H1 (cell line): ENCODE results near the gene EFHC1. TPM values are rescaled to one million over a fixed set of nuclear protein-coding genes. Genes with fewer than 3 reads are reported as not detected.

Source experiments
- CTCF ChIA-PET: fragments of 300-600 bp; sonication (Branson Sonifier 250); formaldehyde crosslinking; loops from one replicate; lab custom pipeline; 2021; ENCODE audit not compliant: partially characterized antibody; lab: Charles Lee
- POLR2A ChIA-PET: fragments of 300-600 bp; sonication (Branson Sonifier 250); formaldehyde crosslinking; loops from one replicate; lab custom pipeline; 2021; ENCODE audit warnings: inconsistent platforms; ENCODE audit not compliant: partially characterized antibody; lab: Charles Lee
- DNase-seq, 2 experiments: peaks; one replicate each; pipeline versions ENCODE4 v3.0.0 to v3.0.0-alpha.2; 2010 to 2022; ENCODE audit warnings: low spot score in 2 of 2, low read depth in 1 of 2, mixed read lengths in 1 of 2
- FAIRE-seq: peaks from 2 replicates; lab custom pipeline; 2011; peaks lifted over from hg19 to GRCh38; lab: Jason Lieb, UNC
- H2AFZ ChIP-seq: 2 replicates; pipeline ENCODE4 v1.8.1; 2012; ENCODE audit warnings: low read length, inconsistent platforms
- H2AK5ac ChIP-seq: 2 replicates; pipeline ENCODE4 v1.6.1; 2013; ENCODE audit warnings: low read depth, low read length
- H2BK120ac ChIP-seq: replicated peaks from 2 replicates; pipeline ENCODE3; 2013; ENCODE audit warnings: low read depth, low read length, inconsistent platforms
- H2BK12ac ChIP-seq: 2 replicates; pipeline ENCODE4 v1.6.1; 2013; ENCODE audit warnings: low read depth, low read length
- H2BK15ac ChIP-seq: 2 replicates; pipeline ENCODE4 v1.6.1; 2013; ENCODE audit warnings: low read length
- H2BK20ac ChIP-seq: 2 replicates; pipeline ENCODE4 v1.6.1; 2013; ENCODE audit warnings: low read length
- H2BK5ac ChIP-seq: 2 replicates; pipeline ENCODE4 v1.6.1; 2013; ENCODE audit warnings: low read depth, low read length
- H3K14ac ChIP-seq: 2 replicates; pipeline ENCODE4 v1.6.1; 2013; ENCODE audit warnings: inconsistent platforms; ENCODE audit not compliant: insufficient read length
- H3K18ac ChIP-seq: 2 replicates; pipeline ENCODE4 v1.6.1; 2013; ENCODE audit warnings: low read length; ENCODE audit errors: extremely low read depth
- H3K23ac ChIP-seq: 2 replicates; pipeline ENCODE4 v1.6.1; 2013; ENCODE audit warnings: inconsistent platforms; ENCODE audit not compliant: insufficient read length
- H3K23me2 ChIP-seq: 2 replicates; pipeline ENCODE4 v1.6.1; 2013; ENCODE audit warnings: low read depth, low read length
- H3K27ac ChIP-seq: 2 replicates; pipeline ENCODE4 v1.6.1; 2011; ENCODE audit warnings: low read depth, low read length, inconsistent platforms
- H3K27me3 ChIP-seq, 4 experiments: replicated peaks in 1 of 4; 1 replicate in 1 of 4; 2 replicates in 3 of 4; pipeline versions ENCODE4 v1.6.1 to v1.8.1; 2011 to 2013; ENCODE audit warnings: low read length in 3 of 4, mild to moderate bottlenecking in 3 of 4, inconsistent platforms in 2 of 4, mixed read lengths in 2 of 4, moderate library complexity in 1 of 4; ENCODE audit not compliant: control insufficient read depth in 3 of 4, insufficient read depth in 3 of 4; ENCODE audit errors: extremely low read depth in 1 of 4
- H3K36me3 ChIP-seq, 4 experiments: 2 replicates each; pipeline versions ENCODE4 v1.6.1 to v1.8.1; 2011 to 2013; ENCODE audit warnings: mild to moderate bottlenecking in 4 of 4, low read length in 3 of 4, moderate library complexity in 2 of 4, control low read depth in 1 of 4, inconsistent platforms in 1 of 4; ENCODE audit not compliant: insufficient read depth in 4 of 4, control insufficient read depth in 2 of 4
- H3K4ac ChIP-seq: replicated peaks from 2 replicates; pipeline ENCODE3; 2013; ENCODE audit warnings: low read length, low read depth, mixed read lengths, inconsistent platforms; ENCODE audit not compliant: insufficient read length
- H3K4me1 ChIP-seq, 4 experiments: replicated peaks in 1 of 4; 1 replicate in 1 of 4; 2 replicates in 3 of 4; pipeline versions ENCODE4 v1.6.1 to v1.8.1; 2011 to 2013; ENCODE audit warnings: low read length in 3 of 4, inconsistent platforms in 2 of 4, mixed read lengths in 1 of 4; ENCODE audit not compliant: insufficient read depth in 4 of 4, control insufficient read depth in 3 of 4
- H3K4me2 ChIP-seq, 2 experiments: 2 replicates each; pipeline versions ENCODE4 v1.6.1 to v1.8.1; 2011 to 2013; ENCODE audit warnings: low read depth in 2 of 2, low read length in 2 of 2, control low read depth in 1 of 2, inconsistent platforms in 1 of 2, mild to moderate bottlenecking in 1 of 2; ENCODE audit not compliant: insufficient read depth in 1 of 2
- H3K4me3 ChIP-seq, 4 experiments: fragments of 200-600, 300-600 bp in 1 of 4; sonication (generic), shearing (Covaris generic), sonication (Bioruptor Twin) in 1 of 4; 2 replicates each; pipeline versions ENCODE4 v1.5.1 to v1.8.1; 2011 to 2016; ENCODE audit warnings: low read length in 4 of 4, low read depth in 3 of 4, control low read depth in 2 of 4, inconsistent platforms in 2 of 4, mild to moderate bottlenecking in 2 of 4, mixed read lengths in 1 of 4, moderate library complexity in 1 of 4; ENCODE audit not compliant: insufficient read depth in 2 of 4; ENCODE audit errors: extremely low read depth in 1 of 4
- H3K56ac ChIP-seq: replicated peaks from 2 replicates; pipeline ENCODE3; 2013; ENCODE audit warnings: low read depth, mild to moderate bottlenecking, mixed read lengths, low read length, inconsistent platforms; ENCODE audit not compliant: insufficient read length
- H3K79me1 ChIP-seq: 2 replicates; pipeline ENCODE4 v1.6.1; 2013; ENCODE audit warnings: low read depth, low read length, control low read depth
- H3K79me2 ChIP-seq, 2 experiments: 2 replicates each; pipeline versions ENCODE4 v1.6.1 to v1.8.1; 2012 to 2013; ENCODE audit warnings: low read length in 2 of 2, mild to moderate bottlenecking in 2 of 2, inconsistent platforms in 1 of 2; ENCODE audit not compliant: insufficient read depth in 2 of 2, control insufficient read depth in 1 of 2
- H3K9ac ChIP-seq, 4 experiments: replicated peaks in 1 of 4; 1 replicate in 1 of 4; 2 replicates in 3 of 4; pipeline versions ENCODE4 v1.6.1 to v1.8.1; 2011 to 2013; ENCODE audit warnings: low read depth in 3 of 4, low read length in 3 of 4, control low read depth in 2 of 4, mild to moderate bottlenecking in 2 of 4, moderate library complexity in 2 of 4, inconsistent platforms in 1 of 4; ENCODE audit errors: extremely low read depth in 1 of 4
- H3K9me3 ChIP-seq, 2 experiments: 2 replicates each; pipeline versions ENCODE4 v1.6.1 to v1.8.1; 2012 to 2013; ENCODE audit warnings: mild to moderate bottlenecking in 2 of 2, moderate library complexity in 2 of 2, control low read depth in 1 of 2, inconsistent platforms in 1 of 2, low read depth in 1 of 2, low read length in 1 of 2, mixed read lengths in 1 of 2; ENCODE audit not compliant: insufficient read depth in 2 of 2
- H4K20me1 ChIP-seq, 2 experiments: replicated peaks in 1 of 2; 2 replicates each; pipeline versions ENCODE3 to v1.8.1; 2011 to 2013; ENCODE audit warnings: inconsistent platforms in 2 of 2, low read length in 2 of 2, mild to moderate bottlenecking in 1 of 2; ENCODE audit not compliant: insufficient read depth in 2 of 2, control insufficient read depth in 1 of 2
- H4K5ac ChIP-seq: 2 replicates; pipeline ENCODE4 v1.6.1; 2013; ENCODE audit warnings: low read length, low read depth, mixed read lengths, inconsistent platforms; ENCODE audit not compliant: insufficient read length
- H4K8ac ChIP-seq: 2 replicates; pipeline ENCODE4 v1.8.0; 2013; ENCODE audit warnings: mild to moderate bottlenecking, moderate library complexity, low read length, inconsistent platforms; ENCODE audit not compliant: insufficient read depth; ENCODE audit errors: extremely low read depth
- H4K91ac ChIP-seq: replicated peaks from 2 replicates; pipeline ENCODE3; 2013; ENCODE audit warnings: low read length, mixed read lengths, inconsistent platforms; ENCODE audit not compliant: insufficient read length
- RNF2 ChIP-seq: fragments of 200-900, 300-1000 bp; sonication (generic); IDR thresholded peaks from 2 replicates; pipeline ENCODE4 v1.7.1; 2016; ENCODE audit warnings: borderline replicate concordance, low read depth, mild to moderate bottlenecking, antibody characterized with exemption, low read length; ENCODE audit not compliant: poor library complexity, severe bottlenecking; ENCODE audit errors: missing control alignments
- WGBS, 2 experiments: shearing (Covaris generic) in 1 of 2; methylation state at CpG; one replicate each; pipeline versions ENCODE4 v1.1.6 to v1.1.7; 2013 to 2015; ENCODE audit warnings: low lambda C conversion rate in 2 of 2, mixed read lengths in 2 of 2, inconsistent platforms in 1 of 2, low coverage in 1 of 2, missing lambda C conversion rate in 1 of 2; ENCODE audit not compliant: insufficient replicate concordance in 2 of 2, insufficient coverage in 1 of 2, insufficient read length in 1 of 2; ENCODE audit errors: extremely low coverage in 1 of 2, missing lambda C conversion rate in 1 of 2; 5-methylcytosine and 5-hydroxymethylcytosine counted together
- polyA plus RNA-seq, 7 experiments: library from polyadenylated mRNA; depleted of rRNA in 3 of 7; stranded (reverse) in 5 of 7; unstranded in 2 of 7; fragments of >200 nt in 5 of 7; fragments of 200-250 nt in 2 of 7; gene quantifications; 1 replicate in 5 of 7; 2 replicates in 1 of 7; 4 replicates in 1 of 7; pipeline versions ENCODE4 v1.2.1 to v1.2.3, GENCODE V29; 2011 to 2013; ENCODE audit warnings: missing spikeins in 2 of 7, mixed read lengths in 2 of 7
- total RNA-seq: library from RNA; stranded (reverse); fragmentation: NEBNext Ultra II Directional; extraction: Animal tissue kit (Norgen Biotek cat#: 25700); gene quantifications from 2 replicates; pipeline ENCODE4 v1.2.1, GENCODE V29; 2021

The EFHC1 gene
- total and polyA plus RNA-seq, 2 of the 8 experiments (the other 6 are each of a cell fraction or from before 2014, with no cell fraction given): 10.5 to 16.4 TPM

GRCh38 chr6:52377538-52378221 is 42.5 kb upstream of the EFHC1 start:
- H2BK12ac ChIP-seq: no peak overlapping the region
- no peaks in the 10 kb centered on the region for H3K23me2 ChIP-seq
- H3K56ac ChIP-seq: no peak overlapping the region
- H4K5ac ChIP-seq: no peak overlapping the region
- H3K4me1 ChIP-seq: peaks cover 0 to 2% (median 0%) of the 10 kb centered on the region in 4 experiments; a peak in 1 of 7 replicates
- no peaks in the 10 kb centered on the region for H3K79me1 ChIP-seq
- H3K9me3 ChIP-seq: no peaks in the 10 kb centered on the region
- no peak overlapping the region for H3K27ac ChIP-seq
- CTCF ChIA-PET: interaction anchor here (1.1 to 1.4 kb wide), 3 partner anchors 15 to 257 kb away, joined by 3 read pairs; no protein-coding TSS in a partner anchor
- no peak overlapping the region for H3K23ac ChIP-seq
- H3K36me3 ChIP-seq: no peaks in the 10 kb centered on the region
- no peak overlapping the region for H3K4ac ChIP-seq
- H4K91ac ChIP-seq: no peak overlapping the region
- H4K8ac ChIP-seq: no peak overlapping the region
- no peaks in the 10 kb centered on the region for H3K79me2 ChIP-seq
- no peak overlapping the region for H2AK5ac ChIP-seq
- no peak for FAIRE-seq
- no peak overlapping the region for H2AFZ ChIP-seq
- H3K9ac ChIP-seq: no peak overlapping the region
- no peak overlapping the region for H2BK20ac ChIP-seq
- POLR2A ChIA-PET: no interaction called here
- no peak overlapping the region for H2BK120ac ChIP-seq
- no peak overlapping the region for H3K4me2 ChIP-seq
- no peaks in the 10 kb centered on the region for H4K20me1 ChIP-seq
- no peak overlapping the region for H2BK15ac ChIP-seq
- H3K18ac ChIP-seq: no peak overlapping the region
- H3K4me3 ChIP-seq: no peak overlapping the region
- no peak for DNase-seq
- H2BK5ac ChIP-seq: no peak overlapping the region
- H3K14ac ChIP-seq: no peak overlapping the region
- 85% methylated on average over 3 of the region's 3 CpGs; no CpG with 5 or more reads in 1 of the 2 experiments for WGBS, 2 experiments
- H3K27me3 ChIP-seq: no peaks in the 10 kb centered on the region
- no peak for TF ChIP-seq RNF2
